RWPE2 (cell line): ENCODE results near the gene NOP56.

Source experiments
- ATAC-seq: fragments of 200-7000 bp; cut with Tn5 transposase; 3 replicates; pipeline ENCODE4 v1.9.1; 2021; ENCODE audit warnings: low read depth
- DNase-seq: peaks from one replicate; pipeline ENCODE4 v3.0.0-alpha.2; 2020; ENCODE audit warnings: low spot score
- H3K27ac ChIP-seq: fragments of 450-650 bp; 2 replicates; pipeline ENCODE4 v1.5.1; 2017; ENCODE audit warnings: mild to moderate bottlenecking; ENCODE audit not compliant: poor library complexity, severe bottlenecking
- H3K27me3 ChIP-seq: fragments of 250-450 bp; sonication (Bioruptor Pico); 2 replicates; pipeline ENCODE4 v1.5.1; 2021; ENCODE audit warnings: mild to moderate bottlenecking, moderate library complexity; ENCODE audit not compliant: insufficient read depth, poor library complexity, severe bottlenecking
- H3K36me3 ChIP-seq: fragments of 250-450 bp; sonication (Bioruptor Pico); 2 replicates; pipeline ENCODE4 v1.5.1; 2020; ENCODE audit warnings: low read depth, mild to moderate bottlenecking, moderate library complexity
- H3K4me1 ChIP-seq: fragments of 250-450 bp; sonication (Bioruptor Pico); 2 replicates; pipeline ENCODE4 v1.5.1; 2021; ENCODE audit warnings: mild to moderate bottlenecking, moderate library complexity; ENCODE audit not compliant: insufficient read depth, poor library complexity, severe bottlenecking
- H3K4me3 ChIP-seq: fragments of 250-450 bp; sonication (Bioruptor Pico); 2 replicates; pipeline ENCODE4 v1.5.1; 2021; ENCODE audit warnings: mild to moderate bottlenecking, moderate library complexity; ENCODE audit not compliant: severe bottlenecking
- H3K9me3 ChIP-seq: fragments of 250-450 bp; sonication (Bioruptor Pico); 2 replicates; pipeline ENCODE4 v1.5.1; 2021; ENCODE audit warnings: mild to moderate bottlenecking, moderate library complexity; ENCODE audit not compliant: severe bottlenecking
- CTCF ChIP-seq: fragments of 450-650 bp; IDR thresholded peaks from one replicate; pipeline ENCODE4 v1.5.1; 2017; ENCODE audit warnings: mild to moderate bottlenecking, moderate library complexity; ENCODE audit not compliant: poor library complexity, severe bottlenecking

Gene NOP56

GRCh38 chr20:2625062-2625461 is 27.4 kb upstream of the NOP56 start:
- H3K4me3 ChIP-seq, result no peak overlapping the region
- H3K27ac ChIP-seq, result no peak overlapping the region
- DNase-seq, result no peak
- no peaks in the 10 kb centered on the region for H3K27me3 ChIP-seq
- no peaks in the 10 kb centered on the region for H3K9me3 ChIP-seq
- ATAC-seq, result no peak
- H3K36me3 ChIP-seq, result no peaks in the 10 kb centered on the region
- no peak for TF ChIP-seq CTCF
- no peaks in the 10 kb centered on the region for H3K4me1 ChIP-seq

- no peaks in the 10 kb centered on the region for H3K27me3 ChIP-seq
- H3K4me1 ChIP-seq, result no peaks in the 10 kb centered on the region
- DNase-seq (peak; percentile 79), ATAC-seq (peak; percentile 73)
- no peaks in the 10 kb centered on the region for H3K36me3 ChIP-seq
- H3K4me3 ChIP-seq, result no peak overlapping the region
- peak overlapping the region; percentile 9 for H3K27ac ChIP-seq
- no peaks in the 10 kb centered on the region for H3K9me3 ChIP-seq
- TF ChIP-seq CTCF, result no peak
Measured at GRCh38 chr20:2626853-2627541, 25.4 kb upstream of the NOP56 start.

GRCh38 chr20:2631228-2631627 is 21.2 kb upstream of the NOP56 start:
- Histone ChIP-seq H3K27ac (no peak overlapping the region), H3K4me1 (no peaks in the 10 kb centered on the region), H3K9me3 (no peaks in the 10 kb centered on the region), H3K36me3 (no peaks in the 10 kb centered on the region), H3K27me3 (no peaks in the 10 kb centered on the region), H3K4me3 (no peak overlapping the region)
- no peak for TF ChIP-seq CTCF
- DNase-seq (no peak), ATAC-seq (no peak)

- DNase-seq, result no peak
- no peak for TF ChIP-seq CTCF
- no peaks in the 10 kb centered on the region for H3K27me3 ChIP-seq
Measured at GRCh38 chr20:2633381-2633780, 19.1 kb upstream of the NOP56 start.

GRCh38 chr20:2637246-2637645 is 15.2 kb upstream of the NOP56 start:
- Histone ChIP-seq H3K4me1 (no peaks in the 10 kb centered on the region), H3K36me3 (no peaks in the 10 kb centered on the region), H3K9me3 (no peaks in the 10 kb centered on the region), H3K4me3 (no peak overlapping the region), H3K27ac (no peak overlapping the region), H3K27me3 (no peaks in the 10 kb centered on the region)
- DNase-seq (no peak), ATAC-seq (no peak)
- no peak for TF ChIP-seq CTCF

More at GRCh38 chr20:2633381-2633780, 19.1 kb upstream of the NOP56 start:
- H3K36me3 ChIP-seq, result no peaks in the 10 kb centered on the region
- no peak overlapping the region for H3K27ac ChIP-seq
- no peaks in the 10 kb centered on the region for H3K9me3 ChIP-seq
- no peak overlapping the region for H3K4me3 ChIP-seq
- no peak for ATAC-seq
- no peaks in the 10 kb centered on the region for H3K4me1 ChIP-seq
